Measurements from ENCODE around the gene INTS7. TPM values are rescaled to one million over a fixed set of nuclear protein-coding genes. Genes with fewer than 3 reads are reported as not detected.
"Not testable (repeated sequence)": the region's sequence is repeated elsewhere in the genome, so short reads cannot be mapped to it uniquely, and the experiment has no call there.

The INTS7 gene
- total RNA-seq, 1 donor from 2014 or later: 8.4 TPM

DNA sequence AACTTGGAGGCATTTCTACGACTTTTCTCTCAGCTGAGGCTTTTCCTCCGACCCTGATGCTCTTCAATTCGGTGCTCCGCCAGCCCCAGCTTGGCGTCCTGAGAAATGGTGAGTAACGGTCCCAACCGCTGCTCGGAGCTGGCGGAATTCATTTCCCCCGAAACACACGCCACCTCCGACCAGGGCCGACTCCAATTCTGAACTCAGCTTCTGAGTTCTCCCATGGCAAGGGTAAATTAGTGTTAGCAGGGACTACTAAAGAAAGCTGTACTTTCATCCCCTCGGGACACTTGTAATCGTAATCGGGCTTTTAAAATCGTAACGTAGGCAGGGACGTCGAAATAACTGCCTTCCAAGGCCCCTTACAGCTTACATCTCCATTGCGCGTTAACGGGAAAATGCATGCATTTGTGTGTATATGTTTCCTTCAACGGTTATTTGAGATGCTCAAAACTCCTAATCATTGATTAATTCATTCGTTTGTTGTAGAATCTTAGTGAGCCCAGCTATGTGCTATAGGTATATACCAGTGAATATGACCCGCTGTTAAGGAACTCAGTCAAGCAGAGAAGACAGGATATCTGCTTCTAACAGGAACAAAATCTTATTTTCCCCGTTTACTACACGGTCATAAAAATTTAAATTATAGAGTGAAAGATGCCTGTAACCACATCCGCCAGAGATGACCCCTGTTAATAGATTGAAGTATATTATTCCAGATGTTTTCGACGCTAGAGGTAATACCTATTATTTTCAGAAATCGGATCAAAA is 663 bp upstream of the INTS7 start:
- no peak for DNase-seq (ENCODE audit: low spot score)

- DNase-seq (ENCODE audit: low spot score): no peak
These were observed 738 bp downstream of the INTS7 start for GRCh38 chr1:212034516-212035122.

DNA sequence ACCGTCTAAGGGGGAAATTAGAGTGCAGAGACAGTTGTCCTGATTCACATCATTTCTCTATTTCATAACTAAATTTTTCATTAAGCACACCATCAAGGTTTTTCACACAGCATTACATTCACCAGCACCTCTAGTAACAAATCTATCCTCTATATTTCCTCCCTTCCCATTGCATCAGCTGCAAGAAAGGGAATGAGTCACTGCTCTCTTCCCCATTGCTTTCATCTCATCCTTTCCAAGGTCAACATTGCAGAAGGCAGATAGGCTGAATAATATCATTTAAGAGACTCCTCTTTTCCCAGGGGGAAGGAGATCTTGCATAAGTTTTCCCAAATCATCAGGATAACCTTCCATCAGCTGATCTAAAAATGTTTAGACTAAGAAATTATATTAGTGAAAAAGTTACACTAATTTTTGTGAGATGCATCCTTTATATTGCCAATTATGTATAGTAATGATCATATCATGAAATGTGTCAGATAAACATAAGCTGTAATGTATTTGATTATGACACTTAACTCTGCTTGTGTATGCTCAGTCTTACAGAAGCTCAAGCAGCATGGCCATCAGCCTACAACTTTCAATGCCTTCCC is 4.3 kb downstream of the INTS7 start:
- DNase-seq (ENCODE audit: low spot score): no peak

GRCh38 chr1:212027727-212028126 is 7.6 kb downstream of the INTS7 start:
- DNase-seq (ENCODE audit: low spot score): not testable (repeated sequence)

- no peak for DNase-seq (ENCODE audit: low spot score)
These were observed 10.7 kb downstream of the INTS7 start for GRCh38 chr1:212024469-212025149.

GRCh38 chr1:212022908-212023307 is 12.4 kb downstream of the INTS7 start:
- not testable (repeated sequence) for DNase-seq (ENCODE audit: low spot score)

DNA sequence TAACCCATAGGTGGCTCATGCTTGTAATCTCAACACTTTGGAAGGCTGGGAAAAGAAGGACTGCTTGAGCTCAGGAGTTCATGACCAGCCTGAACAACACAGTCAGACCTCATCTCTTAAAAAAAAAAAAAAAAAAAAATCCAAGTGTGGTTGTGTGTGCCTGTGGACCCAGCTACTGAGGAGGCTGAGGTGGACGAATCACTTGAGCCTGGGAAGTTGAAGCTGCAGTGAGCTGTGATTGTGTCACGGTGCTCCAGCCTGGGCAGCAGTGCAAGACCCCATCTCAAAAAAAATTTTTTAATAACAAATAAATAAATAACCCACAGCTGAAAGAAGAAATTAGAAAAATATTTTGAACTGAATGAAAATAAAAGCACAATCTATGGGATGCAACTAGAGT is 13.8 kb downstream of the INTS7 start:
- DNase-seq (ENCODE audit: low spot score): no peak

DNA sequence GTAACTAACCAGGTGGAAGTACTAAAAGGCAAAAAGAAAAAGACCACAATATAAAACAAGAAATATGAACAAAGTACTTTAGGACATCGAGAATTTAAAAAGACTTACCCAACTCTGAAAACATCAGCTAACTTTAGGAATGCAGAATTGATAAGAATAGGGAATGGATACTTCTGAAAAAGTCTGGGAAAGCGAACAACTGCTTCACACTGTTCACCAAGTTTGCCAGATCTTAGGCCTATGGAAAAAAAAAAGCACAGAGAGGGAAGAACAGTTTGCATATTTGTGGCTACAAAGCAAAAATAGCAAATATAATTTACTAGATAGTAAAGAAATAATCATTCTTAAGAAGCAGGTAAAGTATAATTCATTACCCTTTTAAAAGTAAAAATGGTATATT is 14.4 kb downstream of the INTS7 start:
- no peak for DNase-seq (ENCODE audit: low spot score)

DNA sequence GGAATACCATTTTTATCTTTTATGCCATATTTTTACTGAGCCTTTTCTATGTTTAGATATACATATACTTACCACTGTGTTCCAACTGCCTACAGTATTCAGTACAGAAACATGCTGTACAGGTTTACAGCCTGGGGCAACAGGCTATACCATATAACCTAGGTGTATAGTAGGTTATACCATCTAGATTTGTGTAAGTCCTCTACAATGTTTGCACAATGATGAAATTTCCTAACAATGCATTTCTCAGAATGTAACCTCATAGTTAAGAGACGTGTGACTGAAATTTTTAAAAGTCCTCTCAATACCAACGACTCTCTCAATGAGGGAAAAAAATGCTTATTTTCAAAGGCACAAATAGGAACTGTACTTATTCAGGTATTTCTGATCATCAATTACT is 21.7 kb downstream of the INTS7 start:
- DNase-seq (ENCODE audit: low spot score): no peak

- DNase-seq (ENCODE audit: low spot score): no peak
These were observed 23.2 kb downstream of the INTS7 start for GRCh38 chr1:212012034-212012740.

GRCh38 chr1:212010004-212010403 is 25.4 kb downstream of the INTS7 start:
- DNase-seq (ENCODE audit: low spot score): no peak

- DNase-seq (ENCODE audit: low spot score): no peak
These were observed 25.8 kb downstream of the INTS7 start for GRCh38 chr1:212009561-212009960.

- no peak for DNase-seq (ENCODE audit: low spot score)
These were observed 27.5 kb downstream of the INTS7 start for GRCh38 chr1:212007886-212008285.

DNA sequence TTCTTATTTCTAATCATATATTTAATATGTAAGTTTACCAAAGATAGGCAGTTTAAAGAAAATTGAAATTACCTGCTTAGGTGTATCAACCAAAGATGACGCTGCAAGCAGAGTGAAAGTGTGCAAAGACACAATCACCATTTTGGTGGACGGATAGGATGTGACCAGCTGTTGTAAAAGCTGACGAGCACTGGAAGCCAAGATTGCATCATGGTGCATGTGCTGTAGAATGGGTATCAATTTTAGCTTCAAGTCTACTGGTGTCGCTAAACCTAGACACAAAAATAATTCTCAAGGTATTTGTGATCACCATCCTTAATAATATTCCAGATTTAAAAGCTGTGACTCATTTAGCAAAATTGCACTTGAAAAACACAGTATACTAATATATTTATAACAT is 28.2 kb downstream of the INTS7 start:
- no peak for DNase-seq (ENCODE audit: low spot score)

DNA sequence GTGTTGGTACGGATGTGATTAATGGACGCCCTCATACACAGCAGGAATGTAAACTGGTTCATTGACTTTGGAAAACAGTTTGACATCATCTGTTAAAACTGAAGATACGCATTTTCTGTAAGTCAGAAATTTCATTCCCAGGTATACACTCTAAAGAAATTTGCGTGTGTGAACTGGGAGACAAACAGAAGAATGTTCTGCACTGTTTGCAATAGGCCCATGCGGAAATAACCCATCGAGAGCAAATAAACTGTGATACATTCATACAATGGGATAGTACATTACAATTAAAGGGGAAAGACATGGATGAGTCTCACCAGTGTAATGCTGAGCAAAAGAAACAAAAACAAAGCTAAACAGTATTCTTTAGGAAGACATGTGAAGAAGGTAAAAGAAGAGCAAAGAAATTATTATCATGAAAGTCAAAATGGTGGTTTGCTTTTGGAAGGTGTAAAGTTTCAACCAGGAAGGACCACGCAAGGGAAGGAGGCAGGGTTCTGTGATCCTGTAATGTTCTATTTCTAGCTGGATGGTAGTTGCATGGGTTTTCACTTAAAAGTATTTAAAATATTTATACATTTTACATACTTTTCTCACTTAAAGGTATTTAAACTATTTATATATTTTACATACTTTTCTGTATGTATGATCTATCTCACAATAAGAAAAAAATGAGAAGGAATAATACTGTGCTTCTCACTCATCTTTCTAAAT is 30.3 kb downstream of the INTS7 start:
- no peak for DNase-seq (ENCODE audit: low spot score)

DNA sequence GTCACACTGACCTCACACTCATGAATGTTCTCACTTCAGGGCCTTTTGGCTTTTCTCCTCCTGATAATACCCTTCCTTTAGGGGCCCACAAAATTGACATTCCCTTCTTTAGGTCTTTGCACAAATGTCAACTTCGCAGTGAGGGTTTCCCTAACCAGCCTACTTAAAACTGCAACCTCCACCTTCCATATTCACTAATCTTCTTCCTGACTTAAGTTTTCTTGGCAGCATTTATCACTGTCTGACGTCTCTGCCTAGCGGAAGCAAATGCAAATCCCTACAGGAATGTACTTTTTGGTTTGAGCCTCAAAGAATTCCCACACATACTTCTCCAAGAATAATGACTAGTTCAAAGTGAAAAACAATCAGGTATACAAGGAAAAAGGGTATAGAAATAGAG is 32.8 kb downstream of the INTS7 start:
- DNase-seq (ENCODE audit: low spot score): no peak

DNA sequence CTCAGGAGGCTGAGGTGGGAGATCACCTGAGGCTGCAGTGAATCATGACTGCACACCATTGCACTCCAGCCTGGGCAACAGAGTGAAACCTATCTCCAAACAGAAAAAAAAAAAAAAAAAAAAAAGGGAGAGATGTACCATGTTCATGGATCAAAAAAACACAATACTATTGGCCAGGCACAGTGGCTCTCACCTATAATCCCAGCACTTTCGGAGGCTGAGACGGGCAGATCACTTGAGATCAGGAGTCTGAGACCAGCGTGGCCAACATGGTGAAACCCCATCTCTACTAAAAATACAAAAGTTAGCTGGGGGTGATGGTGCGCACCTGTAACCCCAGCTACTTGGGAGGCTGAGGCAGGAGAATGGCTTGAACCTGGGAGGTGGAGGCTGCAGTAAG is 37.9 kb downstream of the INTS7 start:
- not testable (repeated sequence) for DNase-seq (ENCODE audit: low spot score)

GRCh38 chr1:211991695-211992094 is 43.7 kb downstream of the INTS7 start:
- DNase-seq (ENCODE audit: low spot score): no peak

DNA sequence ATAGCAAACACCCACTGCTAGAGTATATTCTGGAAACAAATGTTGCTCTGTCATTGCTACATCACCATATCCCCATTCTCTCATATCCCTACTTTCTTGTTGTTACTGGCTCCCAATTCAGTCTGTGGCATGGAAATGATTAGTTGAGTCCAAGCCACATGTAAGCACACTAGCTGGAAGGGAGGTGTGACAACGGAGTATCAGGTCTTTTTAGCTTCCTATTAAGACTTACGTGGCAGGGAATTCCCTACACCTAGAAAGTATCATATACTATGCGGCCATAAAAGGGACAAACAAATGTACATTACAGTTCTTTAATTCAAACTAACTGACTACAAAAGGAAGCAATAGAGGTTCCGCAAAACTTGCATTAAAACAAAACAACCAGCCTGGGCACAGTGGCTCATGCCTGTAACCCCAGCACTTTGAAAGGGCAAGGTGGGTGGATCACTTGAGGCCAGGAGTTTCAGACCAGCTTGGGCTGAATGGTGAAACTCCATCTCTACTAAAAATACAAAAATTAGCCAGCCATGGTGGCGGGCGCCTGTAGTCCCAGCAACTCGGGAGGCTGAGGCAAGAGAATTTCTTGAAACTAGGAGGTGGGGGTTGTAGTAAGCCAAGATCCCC is 48.6 kb downstream of the INTS7 start:
- no peak for DNase-seq (ENCODE audit: low spot score)

DNA sequence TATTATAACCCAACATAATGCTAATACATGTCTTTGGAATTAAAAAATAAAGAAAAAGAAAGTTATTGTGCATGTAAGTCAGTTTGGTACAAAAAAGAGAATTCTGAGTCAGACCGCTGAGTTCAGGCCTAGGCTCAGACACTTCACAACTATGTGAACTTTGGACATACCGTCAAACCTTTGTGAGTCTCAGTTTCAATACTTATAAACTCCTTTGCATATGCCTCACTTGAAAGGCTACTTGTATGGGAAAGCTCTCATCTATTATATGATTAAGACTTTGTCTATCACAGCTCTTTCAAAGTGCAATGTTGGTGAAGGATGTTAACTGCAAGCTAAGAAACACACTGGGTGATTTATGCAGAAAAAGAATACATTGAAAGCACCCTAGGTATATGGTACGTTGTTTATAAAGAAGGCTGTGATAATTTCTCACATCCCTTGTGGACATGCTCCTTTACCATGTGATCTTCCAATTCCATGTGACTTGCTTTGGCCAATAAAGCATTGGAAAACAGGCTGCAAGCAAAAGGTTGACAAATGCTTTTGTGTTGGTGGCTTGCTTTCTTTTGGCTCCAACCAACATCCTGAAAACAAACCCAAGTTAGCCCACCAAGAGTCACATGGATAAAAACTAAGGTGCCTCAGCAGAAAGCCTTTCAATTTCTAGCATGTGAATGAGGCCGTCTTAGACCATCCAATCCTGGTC is 49.6 kb downstream of the INTS7 start:
- no peak for DNase-seq (ENCODE audit: low spot score)
